DND-41 (cell line): ENCODE data around the gene KRT78.

Experiments
- ATAC-seq: fragments of 200-7000 bp; cut with Tn5 transposase; 3 replicates; pipeline ENCODE4 v1.9.1; 2021; ENCODE audit warnings: low read depth; ENCODE audit not compliant: insufficient read depth
- DNase-seq: peaks from one replicate; pipeline ENCODE4 v3.0.0-alpha.2; 2020
- H2AFZ ChIP-seq: 2 replicates; pipeline ENCODE4 v1.6.0; 2012; ENCODE audit warnings: low read depth, low read length
- H3K27ac ChIP-seq: 2 replicates; pipeline ENCODE4 v1.5.1; 2012; ENCODE audit warnings: low read length, inconsistent platforms
- H3K27me3 ChIP-seq: fragments of 200-600 bp; sonication (generic); 2 replicates; pipeline ENCODE4 v1.6.0; 2012; ENCODE audit warnings: low read length, mild to moderate bottlenecking, inconsistent platforms; ENCODE audit not compliant: insufficient read depth, poor library complexity
- H3K36me3 ChIP-seq: 2 replicates; pipeline ENCODE4 v1.5.1; 2012; ENCODE audit warnings: low read length, inconsistent platforms; ENCODE audit not compliant: insufficient read depth
- H3K4me1 ChIP-seq: 2 replicates; pipeline ENCODE4 v1.5.1; 2012; ENCODE audit warnings: mild to moderate bottlenecking, low read length; ENCODE audit not compliant: insufficient read depth
- H3K4me2 ChIP-seq: 2 replicates; pipeline ENCODE4 v1.6.0; 2012; ENCODE audit warnings: mild to moderate bottlenecking, moderate library complexity, low read length, inconsistent platforms; ENCODE audit not compliant: insufficient read depth
- H3K4me3 ChIP-seq, 2 experiments: fragments of 200-600 bp in 1 of 2; shearing (Covaris generic) in 1 of 2; 2 replicates each; pipeline ENCODE4 v1.5.1; 2012 to 2016; ENCODE audit warnings: inconsistent platforms in 2 of 2, low read length in 2 of 2, mild to moderate bottlenecking in 2 of 2, low read depth in 1 of 2, moderate library complexity in 1 of 2
- H3K79me2 ChIP-seq: 2 replicates; pipeline ENCODE4 v1.6.0; 2012; ENCODE audit warnings: low read length, inconsistent platforms; ENCODE audit not compliant: insufficient read depth
- H3K9ac ChIP-seq: 2 replicates; pipeline ENCODE4 v1.6.0; 2012; ENCODE audit warnings: low read depth, mild to moderate bottlenecking, inconsistent platforms, low read length, moderate library complexity
- H3K9me3 ChIP-seq: 2 replicates; pipeline ENCODE4 v1.5.1; 2012; ENCODE audit warnings: low read length, moderate library complexity, mild to moderate bottlenecking, inconsistent platforms; ENCODE audit not compliant: insufficient read depth, severe bottlenecking
- H4K20me1 ChIP-seq: 2 replicates; pipeline ENCODE4 v1.6.0; 2012; ENCODE audit warnings: low read length; ENCODE audit not compliant: insufficient read depth
- EZH2 ChIP-seq: IDR thresholded peaks from 3 replicates; pipeline ENCODE4 v1.6.1; 2012; ENCODE audit warnings: borderline replicate concordance, low read depth, mild to moderate bottlenecking, moderate library complexity, low read length, inconsistent platforms; ENCODE audit not compliant: severe bottlenecking
- TF ChIP-seq, protein P1 (sequence below): IDR thresholded peaks from 2 replicates; pipeline ENCODE4 v1.5.1; 2012; ENCODE audit warnings: borderline replicate concordance, low read length, moderate library complexity, mild to moderate bottlenecking; ENCODE audit not compliant: poor library complexity, severe bottlenecking; ENCODE audit errors: extremely low read depth

Gene KRT78

DNA sequence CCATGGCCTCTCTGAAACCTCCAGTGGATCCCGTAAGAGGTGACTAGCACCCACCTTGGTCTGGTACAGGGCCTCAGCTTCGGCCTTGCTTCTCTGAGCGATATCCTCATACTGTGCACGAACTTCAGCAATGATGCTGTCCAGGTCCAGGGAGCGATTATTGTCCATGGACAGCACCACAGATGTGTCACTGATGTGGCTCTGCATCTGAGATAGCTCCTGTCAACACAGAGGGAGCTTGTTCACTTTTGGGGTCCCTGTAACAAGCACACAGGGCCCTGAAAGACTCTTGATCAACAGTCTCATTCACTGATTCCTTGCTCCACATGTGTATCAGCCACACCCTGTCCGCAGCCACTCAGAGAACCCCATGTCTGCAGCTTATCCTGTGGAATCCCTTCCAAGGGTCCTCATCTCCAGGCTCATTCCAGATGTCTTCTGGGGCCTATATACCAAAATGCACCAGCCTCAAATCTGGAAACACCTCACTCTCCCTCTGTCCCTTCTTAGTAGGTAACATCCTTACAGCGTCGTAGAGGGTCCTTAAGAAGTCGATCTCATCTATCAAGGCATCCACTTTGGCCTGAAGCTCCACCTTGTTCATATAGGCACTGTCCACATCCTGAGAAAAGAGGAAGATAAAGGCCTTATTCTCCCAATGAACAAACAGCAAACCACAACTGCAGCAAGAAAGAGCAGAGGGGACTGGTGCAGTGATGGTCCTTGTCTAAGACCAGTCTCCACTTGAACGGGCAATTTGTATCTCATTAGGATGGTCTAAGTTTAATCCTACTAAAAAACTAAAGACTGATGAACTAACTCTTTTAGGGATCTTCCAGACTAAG, 56.4 kb downstream of the KRT78 start:
- no peak for ATAC-seq

DNA sequence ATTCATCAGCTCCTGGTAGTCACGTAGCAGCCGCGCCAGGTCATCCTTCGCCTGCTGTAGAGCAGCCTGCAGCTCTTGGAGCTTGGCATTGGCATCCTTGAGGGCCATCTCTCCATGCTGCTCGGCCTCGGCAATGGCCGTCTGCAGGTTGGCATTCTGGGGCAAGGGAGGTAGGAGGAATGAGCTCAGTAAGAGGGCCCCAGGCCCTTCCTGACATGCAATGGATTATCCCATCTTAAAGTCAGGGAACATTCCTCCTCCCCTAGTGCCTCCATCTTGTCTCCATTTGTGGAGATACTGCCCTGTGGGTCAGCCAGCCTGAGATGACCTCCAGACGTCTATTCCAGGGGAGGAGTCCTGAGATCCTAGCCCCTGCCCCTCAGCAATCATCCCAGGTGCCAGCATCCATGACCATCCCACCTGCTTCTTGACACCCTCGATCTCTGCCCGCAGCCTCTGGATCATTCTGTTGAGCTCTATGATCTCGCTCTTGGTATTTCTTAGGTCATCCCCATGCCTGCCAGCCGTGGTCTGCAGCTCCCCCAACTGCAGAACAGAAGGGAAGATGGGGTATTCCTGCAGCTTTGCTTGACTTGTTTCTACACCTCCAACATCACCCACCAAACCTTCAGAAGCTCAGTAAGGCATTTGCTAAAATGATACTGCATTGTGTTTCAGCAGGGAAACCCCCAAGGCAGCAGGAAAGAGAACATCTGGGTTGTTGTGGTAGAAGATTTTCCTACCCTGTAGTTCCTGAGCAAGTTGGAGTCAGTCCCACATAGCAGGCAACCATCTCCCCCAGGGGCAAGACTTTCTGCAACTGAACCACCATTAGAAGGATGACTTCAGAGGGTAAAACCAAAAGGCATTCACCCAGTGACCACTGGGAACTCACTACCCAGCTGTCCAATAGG, 57.3 kb downstream of the KRT78 start:
- Histone ChIP-seq H3K9ac (no peak overlapping the region), H3K4me3 (no peak overlapping the region), H3K9me3 (no peaks in the 10 kb centered on the region), H3K27ac (no peak overlapping the region), H3K27me3 (no peaks in the 10 kb centered on the region), H3K4me2 (no peak overlapping the region), H2AFZ (no peak overlapping the region), H4K20me1 (0 out of 2 replicates have a peak, but pooled peaks cover 2% of the 10 kb centered on the region), H3K36me3 (no peaks in the 10 kb centered on the region), H3K4me1 (no peaks in the 10 kb centered on the region), H3K79me2 (no peaks in the 10 kb centered on the region)
- ATAC-seq (no peak), DNase-seq (no peak)
- TF ChIP-seq, protein P1, sequence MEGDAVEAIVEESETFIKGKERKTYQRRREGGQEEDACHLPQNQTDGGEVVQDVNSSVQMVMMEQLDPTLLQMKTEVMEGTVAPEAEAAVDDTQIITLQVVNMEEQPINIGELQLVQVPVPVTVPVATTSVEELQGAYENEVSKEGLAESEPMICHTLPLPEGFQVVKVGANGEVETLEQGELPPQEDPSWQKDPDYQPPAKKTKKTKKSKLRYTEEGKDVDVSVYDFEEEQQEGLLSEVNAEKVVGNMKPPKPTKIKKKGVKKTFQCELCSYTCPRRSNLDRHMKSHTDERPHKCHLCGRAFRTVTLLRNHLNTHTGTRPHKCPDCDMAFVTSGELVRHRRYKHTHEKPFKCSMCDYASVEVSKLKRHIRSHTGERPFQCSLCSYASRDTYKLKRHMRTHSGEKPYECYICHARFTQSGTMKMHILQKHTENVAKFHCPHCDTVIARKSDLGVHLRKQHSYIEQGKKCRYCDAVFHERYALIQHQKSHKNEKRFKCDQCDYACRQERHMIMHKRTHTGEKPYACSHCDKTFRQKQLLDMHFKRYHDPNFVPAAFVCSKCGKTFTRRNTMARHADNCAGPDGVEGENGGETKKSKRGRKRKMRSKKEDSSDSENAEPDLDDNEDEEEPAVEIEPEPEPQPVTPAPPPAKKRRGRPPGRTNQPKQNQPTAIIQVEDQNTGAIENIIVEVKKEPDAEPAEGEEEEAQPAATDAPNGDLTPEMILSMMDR = no peak
- TF ChIP-seq EZH2 = no peak

More for the DNA sequence above, 56.4 kb downstream of the KRT78 start:
- H3K36me3 ChIP-seq = no peaks in the 10 kb centered on the region
- no peak for TF ChIP-seq EZH2
- TF ChIP-seq, protein P1 = no peak
- H3K4me3 ChIP-seq = no peak overlapping the region
- H3K9ac ChIP-seq = no peak overlapping the region
- H3K27me3 ChIP-seq = no peaks in the 10 kb centered on the region
- H3K4me2 ChIP-seq = no peak overlapping the region
- no peaks in the 10 kb centered on the region for H3K79me2 ChIP-seq
- H3K4me1 ChIP-seq = no peaks in the 10 kb centered on the region
- 0 out of 2 replicates have a peak, but pooled peaks cover 2% of the 10 kb centered on the region for H4K20me1 ChIP-seq
- no peak overlapping the region for H3K27ac ChIP-seq
- no peaks in the 10 kb centered on the region for H3K9me3 ChIP-seq
- no peak for DNase-seq
- no peak overlapping the region for H2AFZ ChIP-seq

DNA sequence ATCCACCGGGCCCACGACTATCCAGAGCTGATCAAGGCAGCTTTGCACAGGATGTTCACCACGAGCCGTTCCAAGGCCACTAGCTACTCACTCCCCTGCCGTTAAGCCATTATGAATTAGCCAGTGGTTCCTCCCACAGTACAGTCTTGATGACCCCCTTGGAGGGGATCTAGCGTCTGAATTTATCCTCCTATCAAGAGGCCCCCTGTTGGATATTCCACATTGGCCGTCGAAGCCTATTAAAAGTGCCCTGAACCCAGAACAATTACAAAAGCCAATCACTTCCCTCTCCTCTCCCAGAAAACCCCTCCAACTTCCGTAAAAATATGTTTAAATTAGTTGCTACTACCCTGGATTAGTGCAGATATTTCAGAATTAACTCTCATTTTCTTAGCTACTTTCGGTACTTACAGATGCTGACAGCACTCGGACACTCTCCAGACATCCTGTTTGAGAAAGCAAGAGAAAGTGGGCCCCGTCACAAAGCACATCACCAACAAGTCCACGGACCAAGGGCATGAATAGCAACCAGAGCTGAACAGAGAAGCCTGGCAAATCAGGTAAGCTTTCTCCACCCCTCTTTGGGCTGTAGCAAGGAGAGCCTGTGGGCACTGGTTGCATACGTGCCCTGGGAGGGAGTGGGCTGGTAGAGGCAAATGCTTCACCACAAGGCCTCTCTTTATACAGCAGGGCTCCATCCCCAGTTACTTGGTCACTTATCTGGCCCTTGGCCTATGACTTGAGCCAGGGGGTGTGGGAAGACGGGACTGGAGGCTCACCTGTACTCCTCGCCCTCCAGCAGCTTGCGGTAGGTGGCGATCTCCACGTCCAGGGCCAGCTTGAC, 58.1 kb downstream of the KRT78 start:
- Histone ChIP-seq H4K20me1 (no peaks in the 10 kb centered on the region), H3K36me3 (no peaks in the 10 kb centered on the region), H3K9me3 (no peaks in the 10 kb centered on the region), H3K4me1 (no peaks in the 10 kb centered on the region), H3K27ac (no peak overlapping the region), H3K9ac (no peak overlapping the region), H2AFZ (no peak overlapping the region), H3K79me2 (no peaks in the 10 kb centered on the region), H3K4me3 (no peak overlapping the region), H3K4me2 (no peak overlapping the region), H3K27me3 (no peaks in the 10 kb centered on the region)
- ATAC-seq (no peak), DNase-seq (no peak)
- TF ChIP-seq EZH2 = no peak
- TF ChIP-seq, protein P1 = no peak
